Vagina (tissue), 2 donors: ENCODE data around the gene HECA.

Experiments used
- POLR2A ChIP-seq, 2 donors: fragments of 450-650 bp; IDR thresholded peaks; one replicate each; pipeline ENCODE4 v1.6.1; 2017; ENCODE audit warnings: antibody characterized with exemption in 2 of 2, mild to moderate bottlenecking in 2 of 2, moderate library complexity in 2 of 2
- POLR2AphosphoS5 ChIP-seq, 2 donors: sonication (generic); formaldehyde crosslinking; IDR thresholded peaks; one replicate each; pipeline ENCODE4 v1.9.0; 2017; ENCODE audit warnings: antibody characterized with exemption in 2 of 2, mild to moderate bottlenecking in 2 of 2, low read depth in 1 of 2; ENCODE audit not compliant: insufficient read depth in 1 of 2
- TF ChIP-seq, protein P1 (sequence below), 3 experiments: fragments of 450-650 bp in 2 of 3; fragments of 200-600 bp in 1 of 3; sonication (generic) in 1 of 3; IDR thresholded peaks; one replicate each; pipeline ENCODE4 v1.5.1; 2017 to 2019; ENCODE audit warnings: antibody characterized with exemption in 3 of 3, mild to moderate bottlenecking in 2 of 3, moderate library complexity in 2 of 3

- TF ChIP-seq POLR2A (IDR thresholded peaks at IDR 0.05) (no peak), POLR2AphosphoS5 (IDR thresholded peaks at IDR 0.05; ENCODE audit: insufficient read depth in 1 of 2, low read depth in 1 of 2) (no peak)
- TF ChIP-seq, protein P1, sequence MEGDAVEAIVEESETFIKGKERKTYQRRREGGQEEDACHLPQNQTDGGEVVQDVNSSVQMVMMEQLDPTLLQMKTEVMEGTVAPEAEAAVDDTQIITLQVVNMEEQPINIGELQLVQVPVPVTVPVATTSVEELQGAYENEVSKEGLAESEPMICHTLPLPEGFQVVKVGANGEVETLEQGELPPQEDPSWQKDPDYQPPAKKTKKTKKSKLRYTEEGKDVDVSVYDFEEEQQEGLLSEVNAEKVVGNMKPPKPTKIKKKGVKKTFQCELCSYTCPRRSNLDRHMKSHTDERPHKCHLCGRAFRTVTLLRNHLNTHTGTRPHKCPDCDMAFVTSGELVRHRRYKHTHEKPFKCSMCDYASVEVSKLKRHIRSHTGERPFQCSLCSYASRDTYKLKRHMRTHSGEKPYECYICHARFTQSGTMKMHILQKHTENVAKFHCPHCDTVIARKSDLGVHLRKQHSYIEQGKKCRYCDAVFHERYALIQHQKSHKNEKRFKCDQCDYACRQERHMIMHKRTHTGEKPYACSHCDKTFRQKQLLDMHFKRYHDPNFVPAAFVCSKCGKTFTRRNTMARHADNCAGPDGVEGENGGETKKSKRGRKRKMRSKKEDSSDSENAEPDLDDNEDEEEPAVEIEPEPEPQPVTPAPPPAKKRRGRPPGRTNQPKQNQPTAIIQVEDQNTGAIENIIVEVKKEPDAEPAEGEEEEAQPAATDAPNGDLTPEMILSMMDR (IDR thresholded peaks at IDR 0.05) = no peak
These were observed 15.3 kb upstream of the HECA start for GRCh38 chr6:139119552-139119951.
